Omental fat pad (tissue), 4 donors: ENCODE measurements around the gene PPP1R15A. TPM values are rescaled to one million over a fixed set of nuclear protein-coding genes. Genes with fewer than 3 reads are reported as not detected.
A peak's percentile ranks its signal among the peaks of the same experiment; 100 is the strongest.

Experiments
- ATAC-seq: fragments of 150-250 bp; one replicate; pipeline ENCODE4 v1.9.1; 2016; ENCODE audit warnings: mild to moderate bottlenecking, moderate library complexity; ENCODE audit not compliant: low FRiP score
- DNase-seq: peaks from one replicate; pipeline ENCODE4 v3.0.0-alpha.2; 2019; ENCODE audit warnings: low spot score
- CTCF ChIP-seq, 3 donors: fragments of 450-650 bp; IDR thresholded peaks; one replicate each; pipeline ENCODE4 v1.5.1; 2016 to 2017; ENCODE audit warnings: antibody characterized with exemption in 3 of 3, mild to moderate bottlenecking in 3 of 3, moderate library complexity in 2 of 3
- total RNA-seq, 4 donors: library from RNA; depleted of rRNA; stranded (reverse); fragments of >200 nt; gene quantifications; one replicate each; pipeline ENCODE4 v1.1.0, GENCODE V29; 2016

The PPP1R15A gene
- total RNA-seq, 4 donors from 2014 or later: 105 to 282 (median 176) TPM

- ATAC-seq (no peak), DNase-seq (no peak)
- no peak for TF ChIP-seq CTCF (IDR thresholded peaks at IDR 0.05)
Measured at GRCh38 chr19:48920949-48921348, 48.7 kb downstream of the PPP1R15A start.

- no peak for DNase-seq
- no peak for TF ChIP-seq CTCF (IDR thresholded peaks at IDR 0.05)
- no peak for ATAC-seq
Measured at GRCh38 chr19:48921721-48922500, 49.7 kb downstream of the PPP1R15A start.

- no peak for TF ChIP-seq CTCF (IDR thresholded peaks at IDR 0.05)
- no peak for DNase-seq
- no peak for ATAC-seq
Measured at GRCh38 chr19:48922548-48923490, 50.6 kb downstream of the PPP1R15A start.

- DNase-seq (no peak), ATAC-seq (peak; percentile 16)
Measured at GRCh38 chr19:48925240-48925843, 53.1 kb downstream of the PPP1R15A start.

More at GRCh38 chr19:48925240-48925843, 53.1 kb downstream of the PPP1R15A start:
- no peak for TF ChIP-seq CTCF (IDR thresholded peaks at IDR 0.05)

Other genes starting within 250 kb of the PPP1R15A start
- gene DBP, start 235.0 kb upstream of the PPP1R15A start, total RNA-seq: 10 to 100 TPM in 1 of 4 donors, 1 to 10 TPM in 3; 2.6 to 12.6 (median 5.2) TPM
- gene CA11, start 226.2 kb upstream of the PPP1R15A start, total RNA-seq: 10 to 100 TPM in 1 of 4 donors, 1 to 10 TPM in 3; 1.9 to 12.7 (median 5.7) TPM
- gene NTN5, start 199.4 kb upstream of the PPP1R15A start, total RNA-seq: under 1 TPM in 1 of 4 donors, not detected in 3; 0.47 TPM
- under 1 TPM in 2 of 4 donors, not detected in 2; 0.24 to 0.28 TPM for gene FUT2, start 176.4 kb upstream of the PPP1R15A start, total RNA-seq
- 1 to 10 TPM in 2 of 4 donors, under 1 TPM in 2; 0.36 to 3.0 (median 1.0) TPM for gene MAMSTR, start 152.7 kb upstream of the PPP1R15A start, total RNA-seq
- gene RASIP1, start 131.8 kb upstream of the PPP1R15A start, total RNA-seq: 10 to 100 TPM; 11.3 to 60.8 (median 32.4) TPM
- gene IZUMO1, start 125.5 kb upstream of the PPP1R15A start, total RNA-seq: 1 to 10 TPM in 3 of 4 donors, not detected in 1; 1.3 to 2.5 (median 1.3) TPM
- 1 to 10 TPM; 2.2 to 7.1 (median 5.3) TPM for gene FUT1, start 119.8 kb upstream of the PPP1R15A start, total RNA-seq
- gene FGF21, start 116.9 kb upstream of the PPP1R15A start, total RNA-seq: not detected
- gene BCAT2, start 61.4 kb upstream of the PPP1R15A start, total RNA-seq: 10 to 100 TPM; 20.5 to 65.3 (median 37.2) TPM
- 10 to 100 TPM; 11.0 to 19.3 (median 13.0) TPM for gene HSD17B14, start 35.9 kb upstream of the PPP1R15A start, total RNA-seq
- 10 to 100 TPM in 3 of 4 donors, 1 to 10 TPM in 1; 7.3 to 18.7 (median 14.9) TPM for gene PLEKHA4, start 3.8 kb upstream of the PPP1R15A start, total RNA-seq
- not detected for gene TULP2, start 26.3 kb downstream of the PPP1R15A start, total RNA-seq
- gene NUCB1, start 27.9 kb downstream of the PPP1R15A start, total RNA-seq: 100 to 1,000 TPM; 197 to 280 (median 253) TPM
- gene DHDH, start 61.3 kb downstream of the PPP1R15A start, total RNA-seq: not detected
- 10 to 100 TPM; 26.4 to 64.2 (median 37.3) TPM for gene BAX, start 82.5 kb downstream of the PPP1R15A start, total RNA-seq
- 1,000 to 10,000 TPM; 6,104 to 9,580 (median 8,850) TPM for gene FTL, start 92.9 kb downstream of the PPP1R15A start, total RNA-seq
- 10 to 100 TPM; 34.3 to 41.0 (median 38.8) TPM for gene GYS1, start 120.9 kb downstream of the PPP1R15A start, total RNA-seq
- 10 to 100 TPM; 66.3 to 83.9 (median 72.4) TPM for gene RUVBL2, start 121.5 kb downstream of the PPP1R15A start, total RNA-seq
- not detected for gene LHB, start 144.7 kb downstream of the PPP1R15A start, total RNA-seq
- not detected for gene CGB3, start 151.9 kb downstream of the PPP1R15A start, total RNA-seq
- gene CGB2, start 159.5 kb downstream of the PPP1R15A start, total RNA-seq: not detected
- not detected for gene CGB1, start 164.5 kb downstream of the PPP1R15A start, total RNA-seq
- not detected for gene CGB5, start 171.4 kb downstream of the PPP1R15A start, total RNA-seq
- gene CGB8, start 176.7 kb downstream of the PPP1R15A start, total RNA-seq: not detected
- not detected for gene CGB7, start 185.3 kb downstream of the PPP1R15A start, total RNA-seq
- under 1 TPM in 1 of 4 donors, not detected in 3; 0.84 TPM for gene NTF4, start 192.4 kb downstream of the PPP1R15A start, total RNA-seq
- gene KCNA7, start 200.3 kb downstream of the PPP1R15A start, total RNA-seq: not detected
- gene SNRNP70, start 213.0 kb downstream of the PPP1R15A start, total RNA-seq: 100 to 1,000 TPM; 132 to 314 (median 207) TPM
- gene LIN7B, start 241.9 kb downstream of the PPP1R15A start, total RNA-seq: 1 to 10 TPM in 3 of 4 donors, not detected in 1; 3.7 to 9.0 (median 3.9) TPM
- gene C19orf73, start 246.7 kb downstream of the PPP1R15A start, total RNA-seq: 1 to 10 TPM; 1.6 to 3.5 (median 2.9) TPM
- gene PPFIA3, start 247.1 kb downstream of the PPP1R15A start, total RNA-seq: 10 to 100 TPM in 1 of 4 donors, 1 to 10 TPM in 3; 1.6 to 11.2 (median 4.1) TPM